Spleen (tissue), 13 donors: ENCODE data around the gene KDM4F. TPM values are rescaled to one million over a fixed set of nuclear protein-coding genes. Genes with fewer than 3 reads are reported as not detected.
"Not testable (repeated sequence)": the region's sequence is repeated elsewhere in the genome, so short reads cannot be mapped to it uniquely, and the experiment has no call there.

Source experiments
- DNase-seq: peaks from one replicate; pipeline ENCODE4 v3.0.0-alpha.2; 2020
- H3K27ac ChIP-seq, 8 donors: fragments of 200-600 bp; sonication (generic) in 7 of 8; 1 replicate in 4 of 8; 2 replicates in 4 of 8; pipeline versions ENCODE4 v1.5.0 to v1.8.0; 2016 to 2021; ENCODE audit warnings: inconsistent platforms in 4 of 8, mild to moderate bottlenecking in 4 of 8, moderate library complexity in 1 of 8
- H3K27me3 ChIP-seq, 7 donors: fragments of 200-600 bp; sonication (generic) in 6 of 7; replicated peaks in 1 of 7; 1 replicate in 4 of 7; 2 replicates in 3 of 7; pipeline versions ENCODE4 v1.5.0 to v1.8.0; 2016 to 2021; ENCODE audit warnings: inconsistent platforms in 3 of 7, mild to moderate bottlenecking in 1 of 7
- H3K36me3 ChIP-seq, 6 donors: fragments of 200-600 bp; sonication (generic) in 5 of 6; 1 replicate in 4 of 6; 2 replicates in 2 of 6; pipeline versions ENCODE4 v1.5.0 to v1.8.0; 2016 to 2021; ENCODE audit warnings: inconsistent platforms in 2 of 6
- H3K4me1 ChIP-seq, 6 donors: fragments of 200-600 bp; sonication (generic) in 5 of 6; 1 replicate in 3 of 6; 2 replicates in 3 of 6; pipeline versions ENCODE4 v1.5.0 to v1.8.0; 2016 to 2021; ENCODE audit warnings: inconsistent platforms in 3 of 6
- H3K4me3 ChIP-seq, 8 donors: fragments of 200-600 bp; sonication (generic) in 7 of 8; 1 replicate in 4 of 8; 2 replicates in 4 of 8; pipeline versions ENCODE4 v1.5.0 to v1.8.0; 2016 to 2021; ENCODE audit warnings: inconsistent platforms in 4 of 8, mild to moderate bottlenecking in 4 of 8, moderate library complexity in 2 of 8
- H3K9me3 ChIP-seq, 8 donors: fragments of 200-600 bp; sonication (generic) in 7 of 8; 1 replicate in 4 of 8; 2 replicates in 4 of 8; pipeline versions ENCODE4 v1.5.0 to v1.8.0; 2016 to 2021; ENCODE audit warnings: inconsistent platforms in 4 of 8
- POLR2A ChIP-seq, 3 donors: fragments of 450-650 bp; IDR thresholded peaks; one replicate each; pipeline ENCODE4 v1.5.1; 2017; ENCODE audit warnings: antibody characterized with exemption in 3 of 3, mild to moderate bottlenecking in 1 of 3
- POLR2AphosphoS5 ChIP-seq, 3 donors: sonication (generic); formaldehyde crosslinking; IDR thresholded peaks; one replicate each; pipeline ENCODE4 v1.5.1; 2017; ENCODE audit warnings: antibody characterized with exemption in 3 of 3
- WGBS, 5 donors: extraction: QIAGEN DNeasy Blood & Tissue Kit in 3 of 5; methylation state at CpG; one replicate each; pipeline versions ENCODE4 v1.1.5 to v1.1.7; 2013 to 2018; 5-methylcytosine and 5-hydroxymethylcytosine counted together
- intact Hi-C: fragments of 100-400 bp; cut with DNase I; formaldehyde crosslinking; loops from one replicate; pipeline ENCODE4 v1.15.0; 2023; ENCODE audit warnings: low total_unique reads
- long read RNA-seq, 2 donors: transcript quantifications; one replicate each; lab custom pipeline, GENCODE V29; 2026
- polyA plus RNA-seq, 3 donors: library from polyadenylated mRNA; stranded (reverse); fragments of 200-250 nt; gene quantifications; one replicate each; pipeline ENCODE4 v1.2.1, GENCODE V29; 2013
- total RNA-seq, 7 donors: library from RNA; depleted of rRNA in 3 of 7; stranded (reverse); fragments of >200 nt in 3 of 7; fragmentation: NEBNext Ultra II Directional in 4 of 7; extraction: Animal tissue kit (Norgen Biotek cat#: 25700) in 4 of 7; gene quantifications; one replicate each; pipeline versions ENCODE4 v1.1.0 to v1.2.1, GENCODE V29; 2016 to 2021
- TF ChIP-seq, protein P1 (sequence below), 11 experiments: fragments of 200-600 bp in 7 of 11; fragments of 450-650 bp in 4 of 11; sonication (generic) in 4 of 11; IDR thresholded peaks in 8 of 11; conservative IDR thresholded peaks in 3 of 11; 1 replicate in 7 of 11; 2 replicates in 4 of 11; pipeline versions ENCODE4 v1.4.0 to v1.8.0; 2016 to 2021; ENCODE audit warnings: antibody characterized with exemption in 11 of 11, inconsistent platforms in 4 of 11, mild to moderate bottlenecking in 1 of 11
- donor health status: healthy with polysubstance abuse.
- donor health status: DM: no; HTN: no; CAD: no; lungs with moderate emphysema.
- donor health status: DM: no; HTN: no; CAD: no.
- donor health status: Bipolar disorder and iron deficiency.
- donor health status: healthy.
- donor health status: DM: no; HTN: no; CAD: no.
- donor health status: DM: yes; HTN: yes; CAD: no.

The KDM4F gene
- total RNA-seq (not detected), polyA plus RNA-seq (not detected)
- long read RNA-seq, donor 1, result 0 reads
- long read RNA-seq, donor 2, result 0 reads

DNA sequence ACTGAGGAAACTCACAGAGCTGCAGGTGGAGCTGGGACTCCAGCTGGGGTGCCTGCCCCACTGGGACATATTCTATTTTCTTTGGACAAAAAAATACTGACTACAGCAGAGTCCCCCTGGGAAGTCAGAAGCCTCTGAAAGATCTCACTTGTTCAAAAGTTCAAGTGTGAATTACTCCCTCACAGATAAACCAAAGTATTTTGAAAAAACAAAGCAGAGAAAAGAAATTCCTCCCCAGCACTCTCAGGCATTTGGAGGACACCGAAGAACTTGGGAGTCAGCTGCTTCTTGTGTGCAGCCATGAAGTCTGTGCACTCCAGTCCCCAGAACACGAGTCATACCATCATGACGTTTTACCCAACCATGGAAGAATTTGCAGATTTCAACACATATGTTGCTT lies at the start of gene KDM4F:
Gene KDM4F (plus strand): TSS at position 301 of the 400 bp plus-strand sequence.
- 70 to 89% (median 78%) methylated on average over 3 of the region's 3 CpGs for WGBS, 5 donors
- H3K4me3 ChIP-seq, H3K36me3 ChIP-seq, H3K27ac ChIP-seq, intact Hi-C loops, H3K4me1 ChIP-seq, H3K9me3 ChIP-seq, DNase-seq: not testable (repeated sequence)
- H3K27me3 ChIP-seq, result peaks cover 0 to 19% (median 0%) of the 10 kb centered on the region in 7 donors

DNA sequence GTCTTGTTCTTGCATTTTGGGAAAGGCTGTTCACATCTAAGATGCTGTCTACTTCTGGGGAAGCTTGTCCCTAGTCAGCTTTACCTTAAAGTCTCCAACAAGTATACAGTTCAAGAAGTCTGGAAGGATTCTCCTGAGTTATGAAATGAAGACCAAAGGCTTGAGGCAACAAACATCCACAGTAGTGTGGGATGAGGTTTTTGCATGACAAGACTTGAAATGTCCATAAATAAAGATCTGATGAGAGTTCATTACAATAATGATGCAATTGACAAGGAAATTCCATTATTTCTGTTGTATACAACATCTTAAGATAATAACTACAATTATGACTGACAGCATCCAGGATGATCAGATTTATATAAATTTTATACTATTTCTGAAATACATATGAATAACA lies 45.5 kb upstream of the KDM4F start:
- H3K4me1 ChIP-seq, result no peaks in the 10 kb centered on the region
- H3K4me3 ChIP-seq, result no peak overlapping the region
- no peaks in the 10 kb centered on the region for H3K27me3 ChIP-seq
- no peak overlapping the region for H3K27ac ChIP-seq
- TF ChIP-seq POLR2A (IDR thresholded peaks at IDR 0.05) (no peak), POLR2AphosphoS5 (IDR thresholded peaks at IDR 0.05) (no peak)
- H3K36me3 ChIP-seq, result no peaks in the 10 kb centered on the region
- H3K9me3 ChIP-seq, result peaks cover 0 to 8% (median 0%) of the 10 kb centered on the region in 8 donors
- intact Hi-C loops, result no loop called here
- no peak for DNase-seq

DNA sequence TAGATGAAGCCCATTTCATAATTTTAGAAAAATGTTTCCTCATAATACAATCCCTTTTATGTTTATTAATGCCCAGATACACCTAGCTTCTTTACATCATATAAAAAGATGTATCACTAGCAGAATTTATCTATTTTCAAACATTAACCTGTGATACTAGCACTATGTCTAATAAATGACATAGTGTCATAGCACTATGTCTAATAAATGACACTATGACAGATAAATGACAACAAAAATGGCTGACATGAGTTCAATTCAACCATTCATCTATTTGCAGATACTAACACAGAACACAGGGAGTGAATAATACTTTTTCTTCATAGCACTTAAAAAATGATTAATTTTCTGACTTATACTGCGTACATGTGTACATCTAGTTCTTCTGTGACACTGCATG lies 43.6 kb upstream of the KDM4F start:
- intact Hi-C loops, result no loop called here
- WGBS, 5 donors, result 83 to 93% (median 88%) methylated on average over 1 of the region's 1 CpG
- no peaks in the 10 kb centered on the region for H3K36me3 ChIP-seq
- H3K4me3 ChIP-seq, result no peak overlapping the region
- no peak overlapping the region for H3K27ac ChIP-seq
- H3K4me1 ChIP-seq, result no peaks in the 10 kb centered on the region
- DNase-seq, result no peak
- TF ChIP-seq POLR2A (IDR thresholded peaks at IDR 0.05) (no peak), POLR2AphosphoS5 (IDR thresholded peaks at IDR 0.05) (no peak)
- TF ChIP-seq, protein P1, sequence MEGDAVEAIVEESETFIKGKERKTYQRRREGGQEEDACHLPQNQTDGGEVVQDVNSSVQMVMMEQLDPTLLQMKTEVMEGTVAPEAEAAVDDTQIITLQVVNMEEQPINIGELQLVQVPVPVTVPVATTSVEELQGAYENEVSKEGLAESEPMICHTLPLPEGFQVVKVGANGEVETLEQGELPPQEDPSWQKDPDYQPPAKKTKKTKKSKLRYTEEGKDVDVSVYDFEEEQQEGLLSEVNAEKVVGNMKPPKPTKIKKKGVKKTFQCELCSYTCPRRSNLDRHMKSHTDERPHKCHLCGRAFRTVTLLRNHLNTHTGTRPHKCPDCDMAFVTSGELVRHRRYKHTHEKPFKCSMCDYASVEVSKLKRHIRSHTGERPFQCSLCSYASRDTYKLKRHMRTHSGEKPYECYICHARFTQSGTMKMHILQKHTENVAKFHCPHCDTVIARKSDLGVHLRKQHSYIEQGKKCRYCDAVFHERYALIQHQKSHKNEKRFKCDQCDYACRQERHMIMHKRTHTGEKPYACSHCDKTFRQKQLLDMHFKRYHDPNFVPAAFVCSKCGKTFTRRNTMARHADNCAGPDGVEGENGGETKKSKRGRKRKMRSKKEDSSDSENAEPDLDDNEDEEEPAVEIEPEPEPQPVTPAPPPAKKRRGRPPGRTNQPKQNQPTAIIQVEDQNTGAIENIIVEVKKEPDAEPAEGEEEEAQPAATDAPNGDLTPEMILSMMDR (IDR thresholded peaks at IDR 0.05 in 8 of 11, conservative IDR thresholded peaks at IDR 0.05 in 3 of 11), result no peak
- H3K27me3 ChIP-seq, result no peaks in the 10 kb centered on the region
- H3K9me3 ChIP-seq, result peaks cover 0 to 9% (median 0%) of the 10 kb centered on the region in 8 donors

- DNase-seq, result no peak
- Histone ChIP-seq H3K4me3 (no peak overlapping the region), H3K27ac (no peak overlapping the region), H3K4me1 (no peaks in the 10 kb centered on the region), H3K36me3 (no peaks in the 10 kb centered on the region), H3K9me3 (peaks cover 0 to 9% (median 0%) of the 10 kb centered on the region in 8 donors), H3K27me3 (peaks cover 0 to 9% (median 0%) of the 10 kb centered on the region in 7 donors)
- TF ChIP-seq POLR2AphosphoS5 (IDR thresholded peaks at IDR 0.05) (no peak), POLR2A (IDR thresholded peaks at IDR 0.05) (no peak)
- TF ChIP-seq, protein P1 (IDR thresholded peaks at IDR 0.05 in 8 of 11, conservative IDR thresholded peaks at IDR 0.05 in 3 of 11), result no peak
- intact Hi-C loops, result no loop called here
These were observed 37.8 kb upstream of the KDM4F start for GRCh38 chr11:95011376-95011775.

DNA sequence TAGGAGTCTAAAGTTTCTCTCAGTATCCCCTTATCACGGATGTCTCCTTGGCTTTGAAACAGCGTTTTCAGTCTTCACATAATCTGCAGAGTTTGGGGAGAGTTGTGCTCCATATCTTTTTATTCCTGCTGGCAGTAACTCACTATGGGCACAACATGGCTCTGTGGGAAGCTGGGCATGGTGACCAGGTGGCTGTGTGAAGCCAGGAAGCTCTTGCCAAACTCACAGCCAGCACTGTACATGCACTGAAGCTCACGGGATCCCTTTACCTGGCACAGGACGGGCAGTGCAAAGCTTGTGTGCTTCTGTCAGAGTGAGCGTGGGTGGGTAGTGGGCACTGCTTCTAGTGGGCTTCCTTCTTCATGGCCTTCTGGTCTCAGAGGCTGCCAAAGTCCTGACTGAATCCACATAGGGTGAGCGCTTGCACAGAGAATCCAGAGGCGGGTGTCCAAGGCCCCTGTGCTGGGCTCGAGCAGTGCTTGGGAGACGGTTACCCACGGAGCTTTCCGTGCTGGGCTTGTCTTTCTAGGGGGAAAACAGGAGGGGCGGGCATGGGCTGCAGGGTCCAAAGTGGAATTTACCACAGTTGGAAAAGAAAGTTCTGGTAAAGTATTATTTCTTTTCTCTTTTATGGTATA lies 34.9 kb upstream of the KDM4F start:
- no peak overlapping the region for H3K27ac ChIP-seq

More for the DNA sequence above, 34.9 kb upstream of the KDM4F start:
- intact Hi-C loops, result no loop called here
- H3K4me1 ChIP-seq, result no peaks in the 10 kb centered on the region
- WGBS, 5 donors, result 86 to 97% (median 91%) methylated on average over 11 to 12 of the region's 12 CpGs
- no peaks in the 10 kb centered on the region for H3K36me3 ChIP-seq
- TF ChIP-seq, protein P1 (IDR thresholded peaks at IDR 0.05 in 8 of 11, conservative IDR thresholded peaks at IDR 0.05 in 3 of 11), result no peak
- no peak for TF ChIP-seq POLR2AphosphoS5 (IDR thresholded peaks at IDR 0.05)
- no peak for TF ChIP-seq POLR2A (IDR thresholded peaks at IDR 0.05)
- no peaks in the 10 kb centered on the region for H3K9me3 ChIP-seq
- no peak for DNase-seq
- no peak overlapping the region for H3K4me3 ChIP-seq
- peaks cover 0 to 9% (median 0%) of the 10 kb centered on the region in 7 donors for H3K27me3 ChIP-seq
